Measurements from ENCODE around the gene CFAP161.

CFAP161 gene, protein sequence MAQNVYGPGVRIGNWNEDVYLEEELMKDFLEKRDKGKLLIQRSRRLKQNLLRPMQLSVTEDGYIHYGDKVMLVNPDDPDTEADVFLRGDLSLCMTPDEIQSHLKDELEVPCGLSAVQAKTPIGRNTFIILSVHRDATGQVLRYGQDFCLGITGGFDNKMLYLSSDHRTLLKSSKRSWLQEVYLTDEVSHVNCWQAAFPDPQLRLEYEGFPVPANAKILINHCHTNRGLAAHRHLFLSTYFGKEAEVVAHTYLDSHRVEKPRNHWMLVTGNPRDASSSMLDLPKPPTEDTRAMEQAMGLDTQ

DNA sequence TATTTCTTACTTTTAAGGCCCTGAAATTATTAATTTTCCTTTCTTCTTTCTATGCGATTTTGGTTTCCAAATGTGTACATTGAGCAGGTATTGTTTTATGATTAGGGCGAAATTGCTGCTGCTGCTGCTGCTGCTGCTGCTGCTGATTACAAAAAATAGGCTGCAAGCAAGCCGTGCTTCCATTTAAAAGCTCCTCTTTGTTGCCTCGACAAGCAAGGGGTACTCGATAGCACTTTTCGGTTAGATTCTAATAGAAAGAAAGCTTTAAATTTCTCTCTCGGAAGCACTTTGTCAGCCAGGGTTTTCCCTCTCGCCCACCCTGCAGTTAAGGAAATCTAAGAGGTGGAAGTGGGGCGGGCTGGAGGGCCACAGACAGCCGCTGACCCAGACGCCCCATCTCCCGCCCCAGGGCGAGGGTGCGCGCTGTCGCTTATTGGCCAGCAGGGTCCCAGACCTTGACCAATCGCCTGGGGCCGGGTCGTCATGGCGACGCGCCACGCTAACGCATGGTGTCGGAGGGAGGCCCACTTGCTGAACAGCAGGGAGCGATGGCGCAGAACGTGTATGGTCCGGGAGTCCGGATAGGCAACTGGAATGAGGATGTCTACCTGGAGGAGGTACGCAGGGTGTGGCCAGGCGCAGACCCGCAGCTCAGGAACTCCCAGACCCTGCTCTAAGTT is at the start of gene CFAP161:
Gene CFAP161, plus strand, starts transcription at position 489 of the 680 bp plus-strand sequence. Its CDS starts 60 bp downstream, at position 549.
- no peak for DNase-seq (ENCODE audit: low read depth in 1 of 2, low spot score in 1 of 2)
- in situ Hi-C loops (cut with HindIII; ENCODE audit: low pct_unique_long_range_greater_than_20kb, low sequenced_read_pairs): no loop called here
- TF ChIP-seq JUND (IDR thresholded peaks at IDR 0.05; ENCODE audit: low read depth): no peak

DNA sequence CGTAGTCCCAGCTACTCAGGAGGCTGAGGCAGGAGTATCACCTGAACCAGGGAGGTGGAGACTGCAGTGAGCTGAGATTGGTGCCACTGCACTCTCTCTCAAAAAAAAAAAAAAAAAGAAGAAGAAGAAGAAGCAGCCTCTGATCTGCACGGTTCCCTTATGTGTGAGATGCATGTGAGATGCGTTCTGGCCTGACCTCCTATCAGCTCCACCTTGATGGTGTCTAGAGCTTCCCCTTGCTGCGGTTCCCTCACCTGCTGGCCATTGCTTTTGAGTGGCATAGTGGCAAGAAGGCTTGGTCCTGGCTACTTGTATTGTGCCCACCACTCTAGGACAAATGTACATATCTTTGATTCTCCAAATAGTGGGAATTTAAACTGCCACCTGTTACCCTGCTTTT is 49.4 kb upstream of the CFAP161 start:
- in situ Hi-C loops (cut with HindIII; ENCODE audit: low pct_unique_long_range_greater_than_20kb, low sequenced_read_pairs): no loop called here
- no peak for TF ChIP-seq JUND (IDR thresholded peaks at IDR 0.05; ENCODE audit: low read depth)
- no peak for DNase-seq (ENCODE audit: low read depth in 1 of 2, low spot score in 1 of 2)

DNA sequence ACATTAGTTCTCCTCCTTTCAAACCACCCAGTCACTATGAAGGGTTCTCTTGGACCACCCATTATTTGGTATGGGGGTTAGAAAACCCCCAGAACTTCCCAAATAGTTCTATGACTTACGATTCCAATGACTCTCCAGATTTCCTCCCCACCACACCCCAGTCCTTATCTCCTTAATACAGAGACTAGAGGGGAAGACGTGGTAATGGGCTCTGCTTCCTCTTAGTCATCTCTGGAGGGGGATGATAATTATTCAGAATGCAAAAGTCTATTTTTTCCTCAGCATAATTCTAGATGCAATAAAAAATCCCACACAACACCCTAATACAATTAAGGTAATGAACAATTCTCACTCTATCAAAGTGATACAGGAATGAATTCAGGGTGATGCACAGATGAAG is 48.9 kb upstream of the CFAP161 start:
- no peak for DNase-seq (ENCODE audit: low read depth in 1 of 2, low spot score in 1 of 2)
- TF ChIP-seq JUND (IDR thresholded peaks at IDR 0.05; ENCODE audit: low read depth): no peak
- in situ Hi-C loops (cut with HindIII; ENCODE audit: low pct_unique_long_range_greater_than_20kb, low sequenced_read_pairs): no loop called here

- in situ Hi-C loops (cut with HindIII; ENCODE audit: low pct_unique_long_range_greater_than_20kb, low sequenced_read_pairs): no loop called here
- TF ChIP-seq JUND (IDR thresholded peaks at IDR 0.05; ENCODE audit: low read depth): no peak
- no peak for DNase-seq (ENCODE audit: low read depth in 1 of 2, low spot score in 1 of 2)
Observed at GRCh38 chr15:81085898-81086297, 48.2 kb upstream of the CFAP161 start.

DNA sequence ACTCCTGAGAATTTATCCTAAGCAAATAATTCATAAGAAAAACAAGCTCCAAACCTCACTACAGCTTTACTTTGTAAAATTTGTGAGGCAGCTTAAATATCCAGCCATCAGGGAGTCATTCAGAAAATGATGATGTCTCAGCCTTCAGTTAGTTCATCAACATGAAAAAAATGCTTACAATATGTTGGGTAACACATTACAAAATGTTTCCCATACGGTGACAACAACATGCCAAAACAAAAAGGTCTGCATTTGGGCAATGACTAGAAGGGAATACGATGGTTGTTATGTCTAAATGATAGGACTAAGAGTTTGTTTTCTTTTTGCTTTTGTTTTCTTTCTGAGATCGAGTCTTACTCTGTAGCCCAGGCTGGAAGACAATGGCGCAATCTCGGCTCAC is 47.0 kb upstream of the CFAP161 start:
- DNase-seq (ENCODE audit: low read depth in 1 of 2, low spot score in 1 of 2): no peak
- no peak for TF ChIP-seq JUND (IDR thresholded peaks at IDR 0.05; ENCODE audit: low read depth)
- in situ Hi-C loops (cut with HindIII; ENCODE audit: low pct_unique_long_range_greater_than_20kb, low sequenced_read_pairs): no loop called here

- no peak for TF ChIP-seq JUND (IDR thresholded peaks at IDR 0.05; ENCODE audit: low read depth)
- no peak for DNase-seq (ENCODE audit: low read depth in 1 of 2, low spot score in 1 of 2)
- in situ Hi-C loops (cut with HindIII; ENCODE audit: low pct_unique_long_range_greater_than_20kb, low sequenced_read_pairs): no loop called here
Observed at GRCh38 chr15:81087694-81088093, 46.4 kb upstream of the CFAP161 start.

DNA sequence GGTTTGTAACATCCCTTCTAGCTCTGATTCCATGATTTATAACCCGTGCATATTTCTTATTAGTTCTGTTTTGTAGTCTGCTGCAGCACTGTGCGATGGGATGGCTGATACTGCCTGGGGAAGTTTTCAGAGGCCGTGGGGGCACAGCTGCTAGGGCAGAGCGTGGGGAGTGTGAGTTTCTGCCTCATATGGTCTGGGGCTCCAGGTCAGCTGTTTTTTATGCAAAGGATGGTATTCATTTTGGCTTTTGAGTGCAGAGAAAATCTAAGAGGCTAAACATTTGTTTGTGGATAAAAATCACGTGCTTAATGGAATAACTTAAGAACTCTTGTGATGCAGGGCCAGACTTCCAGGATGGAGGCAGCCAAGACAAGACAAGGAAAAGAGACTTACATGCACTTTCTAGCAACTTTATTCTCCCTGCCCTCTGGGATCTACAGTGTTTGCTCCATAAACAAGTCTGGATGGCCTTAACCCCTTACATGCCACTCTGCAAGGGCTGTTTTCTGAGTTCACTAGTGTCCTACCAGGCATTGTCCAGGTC is 45.5 kb upstream of the CFAP161 start:
- DNase-seq (ENCODE audit: low read depth in 1 of 2, low spot score in 1 of 2): no peak
- in situ Hi-C loops (cut with HindIII; ENCODE audit: low pct_unique_long_range_greater_than_20kb, low sequenced_read_pairs): no loop called here
- no peak for TF ChIP-seq JUND (IDR thresholded peaks at IDR 0.05; ENCODE audit: low read depth)

GRCh38 chr15:81091889-81092558 is 42.0 kb upstream of the CFAP161 start:
- no peak for TF ChIP-seq JUND (IDR thresholded peaks at IDR 0.05; ENCODE audit: low read depth)
- no peak for DNase-seq (ENCODE audit: low read depth in 1 of 2, low spot score in 1 of 2)
- in situ Hi-C loops (cut with HindIII; ENCODE audit: low pct_unique_long_range_greater_than_20kb, low sequenced_read_pairs): no loop called here

GRCh38 chr15:81092559-81092902 is 41.5 kb upstream of the CFAP161 start:
- no peak for DNase-seq (ENCODE audit: low read depth in 1 of 2, low spot score in 1 of 2)
- in situ Hi-C loops (cut with HindIII; ENCODE audit: low pct_unique_long_range_greater_than_20kb, low sequenced_read_pairs): no loop called here
- TF ChIP-seq JUND (IDR thresholded peaks at IDR 0.05; ENCODE audit: low read depth): no peak

DNA sequence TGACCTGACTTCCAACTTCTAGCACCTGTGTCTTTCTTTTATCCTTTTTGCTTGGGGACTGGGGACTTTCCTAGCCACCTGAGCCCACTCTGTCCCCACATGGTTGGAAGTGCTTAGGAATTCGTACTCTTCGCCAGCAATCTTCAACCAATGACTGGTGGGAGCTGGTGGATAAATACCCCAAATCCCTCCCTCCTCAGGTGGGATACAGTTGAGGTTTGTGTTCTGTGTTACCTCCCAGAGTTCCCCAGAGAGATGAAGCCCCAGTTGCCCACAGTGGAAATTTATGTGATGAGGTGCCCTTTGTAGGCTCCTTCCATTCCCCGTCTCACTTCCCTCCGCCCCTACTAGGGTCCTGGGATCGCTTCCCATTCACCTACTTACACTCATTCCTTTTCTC is 40.1 kb upstream of the CFAP161 start:
- no peak for DNase-seq (ENCODE audit: low read depth in 1 of 2, low spot score in 1 of 2)
- in situ Hi-C loops (cut with HindIII; ENCODE audit: low pct_unique_long_range_greater_than_20kb, low sequenced_read_pairs): no loop called here
- no peak for TF ChIP-seq JUND (IDR thresholded peaks at IDR 0.05; ENCODE audit: low read depth)

GRCh38 chr15:81095690-81096365 is 38.2 kb upstream of the CFAP161 start:
- in situ Hi-C loops (cut with HindIII; ENCODE audit: low pct_unique_long_range_greater_than_20kb, low sequenced_read_pairs): no loop called here
- no peak for DNase-seq (ENCODE audit: low read depth in 1 of 2, low spot score in 1 of 2)
- TF ChIP-seq JUND (IDR thresholded peaks at IDR 0.05; ENCODE audit: low read depth): no peak

GRCh38 chr15:81096398-81096797 is 37.7 kb upstream of the CFAP161 start:
- no peak for TF ChIP-seq JUND (IDR thresholded peaks at IDR 0.05; ENCODE audit: low read depth)
- in situ Hi-C loops (cut with HindIII; ENCODE audit: low pct_unique_long_range_greater_than_20kb, low sequenced_read_pairs): no loop called here
- no peak for DNase-seq (ENCODE audit: low read depth in 1 of 2, low spot score in 1 of 2)

All from T47D (cell line).